ENCODE results near the gene UBE2D1.

The UBE2D1 gene

DNA sequence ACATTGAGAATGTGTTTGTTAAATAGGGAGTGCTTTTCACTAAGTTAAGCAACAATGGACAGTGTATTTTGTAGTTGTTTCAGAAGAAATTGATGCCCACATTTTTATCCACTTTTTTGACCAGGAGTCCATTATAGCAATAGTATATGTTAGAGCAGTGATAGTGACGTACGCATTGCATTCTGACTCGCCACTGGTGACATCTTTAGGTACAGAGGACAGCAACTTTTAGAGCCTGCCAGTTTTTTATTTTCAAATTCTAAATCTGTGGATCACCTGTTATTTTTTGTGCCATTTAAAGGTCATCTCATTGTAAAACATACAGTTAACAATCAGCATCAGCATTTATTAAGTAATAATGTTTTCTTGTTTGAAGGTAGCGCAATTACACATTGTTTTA, 1.4 kb downstream of the UBE2D1 start:
- ATAC-seq = no peak
- no peak for TF ChIP-seq CSDC2 (CRISPR knock-in tag; IDR thresholded peaks at IDR 0.05)

DNA sequence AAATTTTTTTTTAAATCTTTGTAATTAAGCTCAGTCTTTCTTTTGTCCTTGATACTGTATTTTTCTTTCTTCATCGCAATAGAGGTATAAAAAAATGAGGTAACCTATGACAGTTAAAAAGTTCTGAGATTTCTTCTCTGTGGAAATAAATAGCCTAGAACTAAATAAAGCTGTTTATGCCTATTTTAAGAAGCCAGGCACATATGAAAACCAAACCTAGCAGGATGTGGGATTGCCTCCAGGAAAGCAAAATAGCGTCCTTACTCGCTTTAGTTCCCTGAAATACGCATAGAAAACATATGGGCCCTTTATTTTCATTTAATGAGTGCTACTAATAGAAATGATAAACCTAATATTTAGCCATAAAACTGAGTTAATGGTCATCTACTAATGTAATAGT, 6.6 kb downstream of the UBE2D1 start:
- ATAC-seq = no peak
- TF ChIP-seq ARNTL (CRISPR knock-in tag; IDR thresholded peaks at IDR 0.05; ENCODE audit: borderline replicate concordance, low read depth) (no peak), CREB5 (CRISPR knock-in tag; IDR thresholded peaks at IDR 0.05; ENCODE audit: low read depth) (no peak), TOX (CRISPR knock-in tag; IDR thresholded peaks at IDR 0.05; ENCODE audit: borderline replicate concordance) (no peak), ZNF8 (CRISPR knock-in tag; IDR thresholded peaks at IDR 0.05) (no peak)
- TF ChIP-seq, protein P1, sequence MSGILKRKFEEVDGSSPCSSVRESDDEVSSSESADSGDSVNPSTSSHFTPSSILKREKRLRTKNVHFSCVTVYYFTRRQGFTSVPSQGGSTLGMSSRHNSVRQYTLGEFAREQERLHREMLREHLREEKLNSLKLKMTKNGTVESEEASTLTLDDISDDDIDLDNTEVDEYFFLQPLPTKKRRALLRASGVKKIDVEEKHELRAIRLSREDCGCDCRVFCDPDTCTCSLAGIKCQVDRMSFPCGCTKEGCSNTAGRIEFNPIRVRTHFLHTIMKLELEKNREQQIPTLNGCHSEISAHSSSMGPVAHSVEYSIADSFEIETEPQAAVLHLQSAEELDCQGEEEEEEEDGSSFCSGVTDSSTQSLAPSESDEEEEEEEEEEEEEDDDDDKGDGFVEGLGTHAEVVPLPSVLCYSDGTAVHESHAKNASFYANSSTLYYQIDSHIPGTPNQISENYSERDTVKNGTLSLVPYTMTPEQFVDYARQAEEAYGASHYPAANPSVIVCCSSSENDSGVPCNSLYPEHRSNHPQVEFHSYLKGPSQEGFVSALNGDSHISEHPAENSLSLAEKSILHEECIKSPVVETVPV (CRISPR knock-in tag; IDR thresholded peaks at IDR 0.05) = no peak
- TF ChIP-seq, protein P2, sequence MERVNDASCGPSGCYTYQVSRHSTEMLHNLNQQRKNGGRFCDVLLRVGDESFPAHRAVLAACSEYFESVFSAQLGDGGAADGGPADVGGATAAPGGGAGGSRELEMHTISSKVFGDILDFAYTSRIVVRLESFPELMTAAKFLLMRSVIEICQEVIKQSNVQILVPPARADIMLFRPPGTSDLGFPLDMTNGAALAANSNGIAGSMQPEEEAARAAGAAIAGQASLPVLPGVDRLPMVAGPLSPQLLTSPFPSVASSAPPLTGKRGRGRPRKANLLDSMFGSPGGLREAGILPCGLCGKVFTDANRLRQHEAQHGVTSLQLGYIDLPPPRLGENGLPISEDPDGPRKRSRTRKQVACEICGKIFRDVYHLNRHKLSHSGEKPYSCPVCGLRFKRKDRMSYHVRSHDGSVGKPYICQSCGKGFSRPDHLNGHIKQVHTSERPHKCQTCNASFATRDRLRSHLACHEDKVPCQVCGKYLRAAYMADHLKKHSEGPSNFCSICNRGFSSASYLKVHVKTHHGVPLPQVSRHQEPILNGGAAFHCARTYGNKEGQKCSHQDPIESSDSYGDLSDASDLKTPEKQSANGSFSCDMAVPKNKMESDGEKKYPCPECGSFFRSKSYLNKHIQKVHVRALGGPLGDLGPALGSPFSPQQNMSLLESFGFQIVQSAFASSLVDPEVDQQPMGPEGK (CRISPR knock-in tag; IDR thresholded peaks at IDR 0.05; ENCODE audit: borderline replicate concordance) = no peak

GRCh38 chr10:58341947-58342346, 7.1 kb downstream of the UBE2D1 start:
- no peak for TF ChIP-seq ARNTL (CRISPR knock-in tag; IDR thresholded peaks at IDR 0.05; ENCODE audit: borderline replicate concordance, low read depth)
- TF ChIP-seq ZNF8 (CRISPR knock-in tag; IDR thresholded peaks at IDR 0.05) = no peak
- no peak for TF ChIP-seq TCF4 (CRISPR knock-in tag; IDR thresholded peaks at IDR 0.05; ENCODE audit: borderline replicate concordance)
- TF ChIP-seq, protein P3, sequence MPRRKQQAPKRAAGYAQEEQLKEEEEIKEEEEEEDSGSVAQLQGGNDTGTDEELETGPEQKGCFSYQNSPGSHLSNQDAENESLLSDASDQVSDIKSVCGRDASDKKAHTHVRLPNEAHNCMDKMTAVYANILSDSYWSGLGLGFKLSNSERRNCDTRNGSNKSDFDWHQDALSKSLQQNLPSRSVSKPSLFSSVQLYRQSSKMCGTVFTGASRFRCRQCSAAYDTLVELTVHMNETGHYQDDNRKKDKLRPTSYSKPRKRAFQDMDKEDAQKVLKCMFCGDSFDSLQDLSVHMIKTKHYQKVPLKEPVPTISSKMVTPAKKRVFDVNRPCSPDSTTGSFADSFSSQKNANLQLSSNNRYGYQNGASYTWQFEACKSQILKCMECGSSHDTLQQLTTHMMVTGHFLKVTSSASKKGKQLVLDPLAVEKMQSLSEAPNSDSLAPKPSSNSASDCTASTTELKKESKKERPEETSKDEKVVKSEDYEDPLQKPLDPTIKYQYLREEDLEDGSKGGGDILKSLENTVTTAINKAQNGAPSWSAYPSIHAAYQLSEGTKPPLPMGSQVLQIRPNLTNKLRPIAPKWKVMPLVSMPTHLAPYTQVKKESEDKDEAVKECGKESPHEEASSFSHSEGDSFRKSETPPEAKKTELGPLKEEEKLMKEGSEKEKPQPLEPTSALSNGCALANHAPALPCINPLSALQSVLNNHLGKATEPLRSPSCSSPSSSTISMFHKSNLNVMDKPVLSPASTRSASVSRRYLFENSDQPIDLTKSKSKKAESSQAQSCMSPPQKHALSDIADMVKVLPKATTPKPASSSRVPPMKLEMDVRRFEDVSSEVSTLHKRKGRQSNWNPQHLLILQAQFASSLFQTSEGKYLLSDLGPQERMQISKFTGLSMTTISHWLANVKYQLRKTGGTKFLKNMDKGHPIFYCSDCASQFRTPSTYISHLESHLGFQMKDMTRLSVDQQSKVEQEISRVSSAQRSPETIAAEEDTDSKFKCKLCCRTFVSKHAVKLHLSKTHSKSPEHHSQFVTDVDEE (CRISPR knock-in tag; IDR thresholded peaks at IDR 0.05) = no peak
- TF ChIP-seq CSDC2 (CRISPR knock-in tag; IDR thresholded peaks at IDR 0.05) = no peak
- TF ChIP-seq ZC3H10 (CRISPR knock-in tag; IDR thresholded peaks at IDR 0.05) = no peak
- TF ChIP-seq, protein P1 (CRISPR knock-in tag; IDR thresholded peaks at IDR 0.05) = no peak
- TF ChIP-seq, protein P2 (CRISPR knock-in tag; IDR thresholded peaks at IDR 0.05; ENCODE audit: borderline replicate concordance) = no peak
- ATAC-seq = no peak

DNA sequence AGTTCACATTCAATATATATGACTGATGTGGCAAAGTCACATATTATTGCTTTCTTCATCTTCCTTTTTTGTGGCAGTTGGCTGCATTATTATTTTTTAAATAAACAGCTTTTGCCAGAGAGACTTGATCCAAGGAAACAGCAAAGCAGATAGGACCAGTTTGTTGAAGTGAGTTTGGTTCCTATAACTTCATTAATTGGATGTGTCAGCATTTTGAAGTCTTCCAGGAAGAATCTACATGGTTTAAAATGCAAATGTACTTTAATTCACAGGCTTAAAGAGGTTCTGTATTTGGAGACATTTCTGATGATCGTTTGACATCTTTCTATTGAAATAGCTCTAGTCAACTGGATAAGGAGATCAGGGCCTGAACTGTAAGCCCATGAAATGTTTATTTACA, 13.2 kb downstream of the UBE2D1 start:
- ATAC-seq = no peak
- TF ChIP-seq ISL1 (CRISPR knock-in tag; IDR thresholded peaks at IDR 0.05) (no peak), CREB5 (CRISPR knock-in tag; IDR thresholded peaks at IDR 0.05; ENCODE audit: low read depth) (no peak), ZFP30 (CRISPR knock-in tag; IDR thresholded peaks at IDR 0.05) (no peak), CSDC2 (CRISPR knock-in tag; IDR thresholded peaks at IDR 0.05) (no peak), GLIS3 (CRISPR knock-in tag; IDR thresholded peaks at IDR 0.05) (no peak), TOX (CRISPR knock-in tag; IDR thresholded peaks at IDR 0.05; ENCODE audit: borderline replicate concordance) (no peak), SNAI2 (CRISPR knock-in tag; IDR thresholded peaks at IDR 0.05) (no peak), ARNTL (CRISPR knock-in tag; IDR thresholded peaks at IDR 0.05; ENCODE audit: borderline replicate concordance, low read depth) (no peak), ESRRG (CRISPR knock-in tag; IDR thresholded peaks at IDR 0.05) (no peak), ZNF70 (CRISPR knock-in tag; IDR thresholded peaks at IDR 0.05) (no peak)
- TF ChIP-seq, protein P4, sequence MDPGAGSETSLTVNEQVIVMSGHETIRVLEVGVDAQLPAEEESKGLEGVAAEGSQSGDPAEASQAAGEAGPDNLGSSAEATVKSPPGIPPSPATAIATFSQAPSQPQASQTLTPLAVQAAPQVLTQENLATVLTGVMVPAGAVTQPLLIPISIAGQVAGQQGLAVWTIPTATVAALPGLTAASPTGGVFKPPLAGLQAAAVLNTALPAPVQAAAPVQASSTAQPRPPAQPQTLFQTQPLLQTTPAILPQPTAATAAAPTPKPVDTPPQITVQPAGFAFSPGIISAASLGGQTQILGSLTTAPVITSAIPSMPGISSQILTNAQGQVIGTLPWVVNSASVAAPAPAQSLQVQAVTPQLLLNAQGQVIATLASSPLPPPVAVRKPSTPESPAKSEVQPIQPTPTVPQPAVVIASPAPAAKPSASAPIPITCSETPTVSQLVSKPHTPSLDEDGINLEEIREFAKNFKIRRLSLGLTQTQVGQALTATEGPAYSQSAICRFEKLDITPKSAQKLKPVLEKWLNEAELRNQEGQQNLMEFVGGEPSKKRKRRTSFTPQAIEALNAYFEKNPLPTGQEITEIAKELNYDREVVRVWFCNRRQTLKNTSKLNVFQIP (CRISPR knock-in tag; IDR thresholded peaks at IDR 0.05; ENCODE audit: borderline replicate concordance, low read depth) = no peak
- TF ChIP-seq, protein P1 (CRISPR knock-in tag; IDR thresholded peaks at IDR 0.05) = no peak
